K562 (cell line): ENCODE results near the gene PRDX2. TPM values are rescaled to one million over a fixed set of nuclear protein-coding genes. Genes with fewer than 3 reads are reported as not detected.

ENCODE experiments used
- CCAR2 ChIP-seq: fragments of 200-400 bp; formaldehyde crosslinking; IDR thresholded peaks from 2 replicates; pipeline ENCODE4 v1.6.1; 2017; ENCODE audit warnings: mild to moderate bottlenecking, low read depth, low read length
- CEBPB ChIP-seq: fragments of 450-650 bp; IDR thresholded peaks from 2 replicates; pipeline ENCODE4 v1.6.1; 2016; ENCODE audit warnings: missing genetic modification characterization, missing compliant biosample characterization
- CREBBP ChIP-seq: IDR thresholded peaks from one replicate; pipeline ENCODE4 v1.6.1; 2012; ENCODE audit warnings: low read depth, mild to moderate bottlenecking, control low read depth, inconsistent platforms, low read length
- CTBP1 ChIP-seq: fragments of 450-650 bp; IDR thresholded peaks from 2 replicates; pipeline ENCODE4 v1.6.1; 2016; ENCODE audit warnings: borderline replicate concordance
- DDX20 ChIP-seq: fragments of 450-650 bp; IDR thresholded peaks from 2 replicates; pipeline ENCODE4 v1.6.1; 2016; ENCODE audit warnings: missing genetic modification characterization, low read depth, mild to moderate bottlenecking, missing compliant biosample characterization, moderate library complexity
- HDAC6 ChIP-seq: IDR thresholded peaks from 2 replicates; pipeline ENCODE4 v1.6.1; 2012; ENCODE audit warnings: low read depth, mild to moderate bottlenecking, control low read depth, inconsistent platforms, low read length, moderate library complexity
- HNRNPL ChIP-seq: fragments of 200-400 bp; formaldehyde crosslinking; IDR thresholded peaks from 2 replicates; pipeline ENCODE4 v1.6.1; 2017; ENCODE audit warnings: low read depth, mild to moderate bottlenecking, low read length
- KLF10 ChIP-seq: fragments of 250-450 bp; sonication (Bioruptor Pico); IDR thresholded peaks from 2 replicates; pipeline ENCODE4 v1.6.1; 2021; ENCODE audit warnings: matching md5 sums
- KLF16 ChIP-seq: IDR thresholded peaks from 2 replicates; pipeline ENCODE4 v1.6.1; 2016; ENCODE audit warnings: antibody characterized with exemption
- MTA3 ChIP-seq: fragments of 450-650 bp; formaldehyde crosslinking; IDR thresholded peaks from 2 replicates; pipeline ENCODE4 v1.6.1; 2017; ENCODE audit warnings: mild to moderate bottlenecking, borderline replicate concordance
- PPARD ChIP-seq: fragments of 250-450 bp; sonication (Bioruptor Pico); IDR thresholded peaks from 2 replicates; pipeline ENCODE4 v1.8.0; 2022; ENCODE audit warnings: inconsistent platforms, mild to moderate bottlenecking, moderate library complexity
- SMARCA5 ChIP-seq: fragments of 450-650 bp; IDR thresholded peaks from 2 replicates; pipeline ENCODE4 v1.6.1; 2016
- XRCC5 ChIP-seq: fragments of 200-400 bp; formaldehyde crosslinking; IDR thresholded peaks from 2 replicates; pipeline ENCODE4 v1.6.1; 2017; ENCODE audit warnings: low read depth, mild to moderate bottlenecking, low read length
- ZBTB7A ChIP-seq: IDR thresholded peaks from 2 replicates; pipeline ENCODE4 v1.6.1; 2011; ENCODE audit warnings: low read depth, mild to moderate bottlenecking, low read length, moderate library complexity, borderline replicate concordance; ENCODE audit not compliant: control insufficient read depth
- ZNF586 ChIP-seq: fragments of 450-650 bp; formaldehyde crosslinking; conservative IDR thresholded peaks from 2 replicates; pipeline ENCODE4 v1.4.0; 2020; ENCODE audit warnings: mild to moderate bottlenecking, moderate library complexity
- polyA plus RNA-seq, 8 experiments: library from polyadenylated mRNA; depleted of rRNA in 4 of 8; stranded (reverse) in 5 of 8; unstranded in 3 of 8; fragments of >200 nt; fragmentation: Nextera tagmentation in 2 of 8; fragmentation: Illumina TruSeq in 1 of 8; extraction: Ambion mirVana in 2 of 8; extraction: Trizol in 1 of 8; gene quantifications; 2 replicates each; pipeline versions ENCODE4 v1.2.1 to v1.2.3, GENCODE V29; 2011 to 2014; ENCODE audit warnings: inconsistent platforms in 1 of 8, missing spikeins in 1 of 8
- total RNA-seq, 7 experiments: library from RNA; depleted of rRNA in 6 of 7; stranded (reverse); fragments of >200 nt in 6 of 7; fragmentation: Illumina TruSeq in 2 of 7; extraction: Trizol in 2 of 7; gene quantifications; 2 replicates each; pipeline versions ENCODE4 v1.2.1 to v1.2.3, GENCODE V29; 2011 to 2021; ENCODE audit warnings: low replicate concordance in 1 of 7
- TF ChIP-seq, protein P1 (sequence below): fragments of 450-650 bp; conservative IDR thresholded peaks from 2 replicates; pipeline ENCODE4 v1.6.1; 2016; ENCODE audit warnings: missing genetic modification characterization, low read depth, mild to moderate bottlenecking, missing compliant biosample characterization, moderate library complexity
- TF ChIP-seq, protein P2 (sequence below): sonication (generic); IDR thresholded peaks from 2 replicates; pipeline ENCODE4 v1.6.1; 2016
- TF ChIP-seq, protein P3 (sequence below): fragments of 450-650 bp; formaldehyde crosslinking; IDR thresholded peaks from 2 replicates; pipeline ENCODE4 v1.4.0; 2020; ENCODE audit warnings: mild to moderate bottlenecking, moderate library complexity
- TF ChIP-seq, protein P4 (sequence below): conservative IDR thresholded peaks from 2 replicates; pipeline ENCODE4 v1.6.1; 2011; ENCODE audit warnings: low read depth, mild to moderate bottlenecking, low read length; ENCODE audit not compliant: control insufficient read depth
- TF ChIP-seq, protein P5 (sequence below): fragments of 250-450 bp; sonication (Bioruptor Pico); IDR thresholded peaks from 2 replicates; pipeline ENCODE4 v1.5.0; 2020; ENCODE audit warnings: mild to moderate bottlenecking
- TF ChIP-seq, protein P6 (sequence below), 2 experiments: fragments of 450-650 bp in 1 of 2; sonication (generic) in 1 of 2; formaldehyde crosslinking; conservative IDR thresholded peaks; 2 replicates each; pipeline versions ENCODE4 v1.4.0 to v1.8.1; 2020 to 2022; ENCODE audit warnings: mild to moderate bottlenecking in 1 of 2, missing genetic modification reagents in 1 of 2

Gene PRDX2
- total and polyA plus RNA-seq, 9 of the 15 experiments (the other 6 are each of a cell fraction or from before 2014, with no cell fraction given) = 206 to 1,183 (median 415) TPM

DNA sequence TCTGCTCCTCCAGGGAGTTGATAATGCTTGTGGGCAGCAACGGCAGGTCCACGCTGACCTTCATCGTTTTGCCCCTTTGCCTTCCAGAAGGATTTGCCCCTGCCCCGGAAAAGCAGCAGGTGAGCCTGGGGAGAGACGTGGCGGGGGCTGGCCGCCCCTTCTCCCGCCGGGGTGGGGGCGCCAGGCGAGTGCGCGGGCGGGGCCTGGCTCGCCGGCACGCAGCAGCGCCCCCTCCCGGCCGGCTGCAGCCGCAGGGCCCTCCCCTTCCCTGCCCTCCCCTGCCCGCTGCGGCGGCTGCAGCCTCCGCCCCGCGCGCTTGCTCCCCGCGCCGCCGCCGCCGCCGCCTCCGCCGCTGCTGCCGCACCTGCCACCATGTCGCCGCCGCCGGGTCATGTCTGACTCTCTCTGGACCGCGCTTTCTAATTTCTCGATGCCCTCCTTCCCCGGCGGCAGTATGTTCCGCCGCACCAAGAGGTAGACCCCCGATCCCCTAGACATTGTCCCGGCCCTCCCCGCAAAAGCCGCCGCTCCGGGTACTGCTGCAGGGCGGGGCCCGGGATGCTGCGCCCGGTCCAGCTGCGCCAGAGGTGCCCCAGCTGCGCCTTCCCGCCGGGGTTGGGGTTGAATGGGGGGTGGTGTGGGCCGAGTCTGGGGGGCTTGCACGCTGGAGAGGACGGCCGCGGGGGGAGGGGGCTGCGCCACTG, 36.7 kb upstream of the PRDX2 start, which contains the start of gene MAST1 (continued):
- TF ChIP-seq, protein P1, sequence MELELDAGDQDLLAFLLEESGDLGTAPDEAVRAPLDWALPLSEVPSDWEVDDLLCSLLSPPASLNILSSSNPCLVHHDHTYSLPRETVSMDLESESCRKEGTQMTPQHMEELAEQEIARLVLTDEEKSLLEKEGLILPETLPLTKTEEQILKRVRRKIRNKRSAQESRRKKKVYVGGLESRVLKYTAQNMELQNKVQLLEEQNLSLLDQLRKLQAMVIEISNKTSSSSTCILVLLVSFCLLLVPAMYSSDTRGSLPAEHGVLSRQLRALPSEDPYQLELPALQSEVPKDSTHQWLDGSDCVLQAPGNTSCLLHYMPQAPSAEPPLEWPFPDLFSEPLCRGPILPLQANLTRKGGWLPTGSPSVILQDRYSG (tag) = no peak
- TF ChIP-seq CREBBP = no peak
- peak; percentile 86 for TF ChIP-seq CTBP1
- TF ChIP-seq CCAR2 = no peak
- TF ChIP-seq, protein P2, sequence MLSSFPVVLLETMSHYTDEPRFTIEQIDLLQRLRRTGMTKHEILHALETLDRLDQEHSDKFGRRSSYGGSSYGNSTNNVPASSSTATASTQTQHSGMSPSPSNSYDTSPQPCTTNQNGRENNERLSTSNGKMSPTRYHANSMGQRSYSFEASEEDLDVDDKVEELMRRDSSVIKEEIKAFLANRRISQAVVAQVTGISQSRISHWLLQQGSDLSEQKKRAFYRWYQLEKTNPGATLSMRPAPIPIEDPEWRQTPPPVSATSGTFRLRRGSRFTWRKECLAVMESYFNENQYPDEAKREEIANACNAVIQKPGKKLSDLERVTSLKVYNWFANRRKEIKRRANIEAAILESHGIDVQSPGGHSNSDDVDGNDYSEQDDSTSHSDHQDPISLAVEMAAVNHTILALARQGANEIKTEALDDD = no peak
- TF ChIP-seq KLF10 = no peak
- TF ChIP-seq, protein P3, sequence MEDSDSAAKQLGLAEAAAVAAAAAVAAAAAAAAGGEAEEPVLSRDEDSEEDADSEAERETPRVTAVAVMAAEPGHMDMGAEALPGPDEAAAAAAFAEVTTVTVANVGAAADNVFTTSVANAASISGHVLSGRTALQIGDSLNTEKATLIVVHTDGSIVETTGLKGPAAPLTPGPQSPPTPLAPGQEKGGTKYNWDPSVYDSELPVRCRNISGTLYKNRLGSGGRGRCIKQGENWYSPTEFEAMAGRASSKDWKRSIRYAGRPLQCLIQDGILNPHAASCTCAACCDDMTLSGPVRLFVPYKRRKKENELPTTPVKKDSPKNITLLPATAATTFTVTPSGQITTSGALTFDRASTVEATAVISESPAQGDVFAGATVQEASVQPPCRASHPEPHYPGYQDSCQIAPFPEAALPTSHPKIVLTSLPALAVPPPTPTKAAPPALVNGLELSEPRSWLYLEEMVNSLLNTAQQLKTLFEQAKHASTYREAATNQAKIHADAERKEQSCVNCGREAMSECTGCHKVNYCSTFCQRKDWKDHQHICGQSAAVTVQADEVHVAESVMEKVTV = no peak
- peak; percentile 98 for TF ChIP-seq ZBTB7A
- no peak for TF ChIP-seq DDX20 (tag)
- TF ChIP-seq CEBPB (tag) = no peak
- TF ChIP-seq, protein P4, sequence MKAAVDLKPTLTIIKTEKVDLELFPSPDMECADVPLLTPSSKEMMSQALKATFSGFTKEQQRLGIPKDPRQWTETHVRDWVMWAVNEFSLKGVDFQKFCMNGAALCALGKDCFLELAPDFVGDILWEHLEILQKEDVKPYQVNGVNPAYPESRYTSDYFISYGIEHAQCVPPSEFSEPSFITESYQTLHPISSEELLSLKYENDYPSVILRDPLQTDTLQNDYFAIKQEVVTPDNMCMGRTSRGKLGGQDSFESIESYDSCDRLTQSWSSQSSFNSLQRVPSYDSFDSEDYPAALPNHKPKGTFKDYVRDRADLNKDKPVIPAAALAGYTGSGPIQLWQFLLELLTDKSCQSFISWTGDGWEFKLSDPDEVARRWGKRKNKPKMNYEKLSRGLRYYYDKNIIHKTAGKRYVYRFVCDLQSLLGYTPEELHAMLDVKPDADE = 0 out of 2 replicates have a peak, but pooled peaks have one; percentile 32
- TF ChIP-seq KLF16 = no peak
- TF ChIP-seq MTA3 = 0 out of 2 replicates have a peak, but pooled peaks have one; percentile 47
- TF ChIP-seq SMARCA5 = no peak
- TF ChIP-seq, protein P5, sequence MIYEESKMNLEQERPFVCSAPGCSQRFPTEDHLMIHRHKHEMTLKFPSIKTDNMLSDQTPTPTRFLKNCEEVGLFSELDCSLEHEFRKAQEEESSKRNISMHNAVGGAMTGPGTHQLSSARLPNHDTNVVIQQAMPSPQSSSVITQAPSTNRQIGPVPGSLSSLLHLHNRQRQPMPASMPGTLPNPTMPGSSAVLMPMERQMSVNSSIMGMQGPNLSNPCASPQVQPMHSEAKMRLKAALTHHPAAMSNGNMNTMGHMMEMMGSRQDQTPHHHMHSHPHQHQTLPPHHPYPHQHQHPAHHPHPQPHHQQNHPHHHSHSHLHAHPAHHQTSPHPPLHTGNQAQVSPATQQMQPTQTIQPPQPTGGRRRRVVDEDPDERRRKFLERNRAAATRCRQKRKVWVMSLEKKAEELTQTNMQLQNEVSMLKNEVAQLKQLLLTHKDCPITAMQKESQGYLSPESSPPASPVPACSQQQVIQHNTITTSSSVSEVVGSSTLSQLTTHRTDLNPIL = no peak
- no peak for TF ChIP-seq XRCC5
- no peak for TF ChIP-seq ZNF586 (CRISPR knock-in tag)
- no peak for TF ChIP-seq HNRNPL
- no peak for TF ChIP-seq HDAC6
- TF ChIP-seq, protein P6, sequence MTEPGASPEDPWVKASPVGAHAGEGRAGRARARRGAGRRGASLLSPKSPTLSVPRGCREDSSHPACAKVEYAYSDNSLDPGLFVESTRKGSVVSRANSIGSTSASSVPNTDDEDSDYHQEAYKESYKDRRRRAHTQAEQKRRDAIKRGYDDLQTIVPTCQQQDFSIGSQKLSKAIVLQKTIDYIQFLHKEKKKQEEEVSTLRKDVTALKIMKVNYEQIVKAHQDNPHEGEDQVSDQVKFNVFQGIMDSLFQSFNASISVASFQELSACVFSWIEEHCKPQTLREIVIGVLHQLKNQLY (CRISPR knock-in tag; conservative IDR thresholded peaks at IDR 0.05) = no peak
- TF ChIP-seq PPARD (CRISPR knock-in tag) = no peak
